GM20000 (cell line): Measurements from ENCODE around the gene GRM1.

ENCODE experiments used
- DNase-seq: peaks from one replicate; pipeline ENCODE4 v3.0.0; 2012; ENCODE audit warnings: low spot score
- CTCF ChIP-seq: IDR thresholded peaks from 2 replicates; pipeline ENCODE4 v1.5.1; 2012; ENCODE audit warnings: mild to moderate bottlenecking, control low read depth; ENCODE audit errors: extremely low read depth, missing control alignments

GRM1 gene

DNA sequence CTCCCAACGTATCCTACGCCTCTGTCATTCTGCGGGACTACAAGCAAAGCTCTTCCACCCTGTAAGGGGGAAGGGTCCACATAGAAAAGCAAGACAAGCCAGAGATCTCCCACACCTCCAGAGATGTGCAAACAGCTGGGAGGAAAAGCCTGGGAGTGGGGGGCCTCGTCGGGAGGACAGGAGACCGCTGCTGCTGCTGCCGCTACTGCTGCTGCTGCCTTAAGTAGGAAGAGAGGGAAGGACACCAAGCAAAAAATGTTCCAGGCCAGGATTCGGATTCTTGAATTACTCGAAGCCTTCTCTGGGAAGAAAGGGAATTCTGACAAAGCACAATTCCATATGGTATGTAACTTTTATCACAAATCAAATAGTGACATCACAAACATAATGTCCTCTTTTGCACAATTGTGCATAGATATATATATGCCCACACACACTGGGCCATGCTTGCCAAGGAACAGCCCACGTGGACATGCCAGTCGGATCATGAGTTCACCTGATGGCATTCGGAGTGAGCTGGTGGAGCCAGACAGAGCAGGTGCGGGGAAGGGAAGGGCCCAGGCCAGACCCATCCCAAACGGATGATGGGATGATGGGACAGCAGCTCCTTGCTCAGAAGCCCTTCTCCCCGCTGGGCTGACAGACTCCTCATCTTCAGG is 406.0 kb downstream of the GRM1 start:
- no peak for DNase-seq
- no peak for TF ChIP-seq CTCF

DNA sequence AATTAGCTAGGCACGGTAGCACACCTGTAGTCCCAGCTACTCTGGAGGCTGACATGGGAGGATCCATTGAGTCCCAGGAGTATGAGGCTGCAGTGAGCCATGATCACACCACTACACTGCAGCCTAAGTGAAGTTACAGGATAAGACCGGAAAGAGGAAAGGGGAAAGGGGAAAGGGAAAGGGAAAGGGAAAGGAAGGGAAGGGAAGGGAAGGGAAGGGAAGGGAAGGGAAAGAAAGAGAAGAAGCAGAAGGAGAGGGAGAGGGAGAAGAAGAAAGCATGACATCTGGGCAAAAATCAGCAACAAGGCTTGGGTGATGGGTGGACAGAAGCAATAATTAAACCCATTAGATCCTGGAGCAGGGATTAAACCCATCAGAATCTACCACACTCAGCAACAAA is 413.0 kb downstream of the GRM1 start:
- no peak for TF ChIP-seq CTCF
- no peak for DNase-seq

DNA sequence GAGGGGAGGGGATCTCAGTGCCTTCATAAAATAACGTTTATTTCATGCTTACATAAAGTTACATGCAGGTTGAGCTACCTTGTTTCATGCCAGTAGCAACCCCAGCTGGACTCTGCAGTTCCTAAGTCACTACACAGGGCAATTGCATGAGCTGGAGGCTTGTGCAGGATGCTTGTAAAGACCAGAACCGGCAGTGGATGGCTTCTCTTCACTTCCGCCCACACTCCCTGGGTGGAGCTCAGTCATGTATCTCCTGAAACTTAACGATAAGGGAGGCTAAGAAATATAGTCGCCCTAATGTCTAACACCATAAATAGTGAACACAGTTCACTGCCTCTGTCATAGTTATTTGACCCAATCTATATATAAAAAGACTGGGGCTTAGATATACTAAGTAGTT is 415.3 kb downstream of the GRM1 start:
- DNase-seq: no peak
- TF ChIP-seq CTCF: no peak

DNA sequence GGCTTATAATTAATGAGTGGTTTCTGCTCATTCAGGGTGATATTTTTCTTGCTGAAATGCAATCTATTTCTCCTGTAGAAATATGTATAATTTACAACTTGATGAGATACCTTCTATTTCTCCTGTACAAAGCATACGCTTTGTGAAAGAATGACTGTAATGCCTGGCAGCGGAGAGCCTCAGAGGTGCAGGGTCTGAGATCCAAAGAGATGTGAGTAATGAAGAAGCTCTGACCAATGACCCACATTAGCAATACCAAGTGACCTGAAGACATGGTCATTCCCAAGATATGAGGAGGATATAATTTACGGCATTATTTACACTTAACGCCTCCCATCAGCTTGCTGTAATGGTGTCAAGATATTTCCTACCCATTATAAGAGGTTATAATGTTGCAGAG is 416.4 kb downstream of the GRM1 start:
- DNase-seq: no peak
- TF ChIP-seq CTCF: no peak

- TF ChIP-seq CTCF: no peak
- no peak for DNase-seq
These were observed 428.0 kb downstream of the GRM1 start for GRCh38 chr6:146456886-146457285.

GRCh38 chr6:146460941-146461340 is 432.1 kb downstream of the GRM1 start:
- no peak for TF ChIP-seq CTCF
- DNase-seq: no peak

- no peak for TF ChIP-seq CTCF
- no peak for DNase-seq
These were observed 441.4 kb downstream of the GRM1 start for GRCh38 chr6:146470091-146470770.
